GM18951 (cell line): Measurements from ENCODE around the gene APAF1.
A peak's percentile ranks its signal among the peaks of the same experiment; 100 is the strongest.
"Not testable (repeated sequence)": the region's sequence is repeated elsewhere in the genome, so short reads cannot be mapped to it uniquely, and the experiment has no call there.

Experiments used
- POLR2A ChIP-seq: IDR thresholded peaks from 4 replicates; pipeline ENCODE4 v1.6.1; 2011; ENCODE audit warnings: mild to moderate bottlenecking; ENCODE audit not compliant: insufficient read length, insufficient read depth; ENCODE audit errors: extremely low read depth
- in situ Hi-C: fragments of 300-500 bp; cut with MboI; formaldehyde crosslinking; loops from one replicate; pipeline ENCODE4 v1.12.0; 2022; ENCODE audit warnings: low sequenced_read_pairs, mixed read lengths, inconsistent platforms; ENCODE audit not compliant: unreplicated experiment

The APAF1 gene

DNA sequence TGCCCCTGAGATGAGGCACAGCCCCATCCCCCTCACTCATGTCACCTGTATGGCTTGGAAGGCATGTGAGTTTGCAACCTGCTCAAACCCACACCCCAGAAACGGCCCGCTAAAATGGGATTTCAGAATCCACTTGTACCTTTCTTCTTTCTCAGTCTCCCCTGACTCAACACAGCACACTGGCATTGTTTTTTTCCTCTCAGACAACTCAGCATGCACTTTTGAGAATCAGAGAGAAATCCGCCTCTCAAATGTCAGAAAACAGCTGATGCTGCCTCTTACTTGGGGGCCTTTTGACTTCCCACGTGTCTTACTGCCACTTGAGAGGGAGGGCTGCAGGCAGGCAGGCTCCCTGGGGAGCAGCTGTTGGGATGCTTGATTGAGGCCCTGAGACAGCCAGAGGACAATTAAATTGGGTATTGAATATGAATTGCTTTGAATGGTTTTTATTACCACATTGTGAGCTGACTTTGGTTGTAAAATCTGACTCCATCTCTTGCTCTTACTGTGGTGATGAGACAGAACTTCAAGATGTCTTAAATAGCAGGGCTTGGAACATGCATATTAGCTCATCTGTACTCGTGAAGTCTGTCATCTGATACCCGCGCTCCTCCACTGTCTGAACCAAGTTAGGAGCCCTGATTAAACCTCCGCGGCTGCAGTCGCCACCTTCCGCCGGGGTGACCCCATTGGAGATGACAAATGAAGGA, 96.6 kb downstream of the APAF1 start:
- in situ Hi-C loops: no loop called here
- no peak for TF ChIP-seq POLR2A

DNA sequence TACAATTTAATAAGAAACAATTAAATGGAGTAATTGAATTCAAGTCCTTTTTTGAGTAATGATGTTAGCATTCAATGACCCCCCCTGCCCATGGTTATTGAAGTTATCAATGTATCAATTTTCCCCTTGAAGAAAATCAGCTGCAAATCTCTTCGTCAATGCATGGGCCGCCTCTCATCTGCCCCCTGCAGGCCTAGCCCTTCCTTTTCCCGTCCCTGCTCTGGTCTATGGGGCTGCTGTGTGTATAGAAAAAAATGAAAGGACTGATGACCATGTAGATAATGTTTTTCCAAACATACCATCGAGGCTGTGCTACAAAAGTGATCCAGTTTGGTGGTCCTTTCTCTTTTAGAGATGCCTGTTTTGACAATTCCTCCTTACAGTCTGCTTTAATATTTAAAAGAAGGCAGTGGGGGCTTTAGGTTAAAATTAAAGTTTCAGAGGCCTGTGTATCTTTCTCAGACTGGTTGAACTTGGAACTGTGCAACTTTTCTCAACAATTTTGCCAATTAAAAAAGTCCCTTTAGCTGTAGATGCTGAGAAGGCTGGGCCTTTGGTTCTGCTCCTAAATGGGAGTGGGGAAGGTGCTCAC, 98.4 kb downstream of the APAF1 start:
- in situ Hi-C loops: no loop called here
- no peak for TF ChIP-seq POLR2A

DNA sequence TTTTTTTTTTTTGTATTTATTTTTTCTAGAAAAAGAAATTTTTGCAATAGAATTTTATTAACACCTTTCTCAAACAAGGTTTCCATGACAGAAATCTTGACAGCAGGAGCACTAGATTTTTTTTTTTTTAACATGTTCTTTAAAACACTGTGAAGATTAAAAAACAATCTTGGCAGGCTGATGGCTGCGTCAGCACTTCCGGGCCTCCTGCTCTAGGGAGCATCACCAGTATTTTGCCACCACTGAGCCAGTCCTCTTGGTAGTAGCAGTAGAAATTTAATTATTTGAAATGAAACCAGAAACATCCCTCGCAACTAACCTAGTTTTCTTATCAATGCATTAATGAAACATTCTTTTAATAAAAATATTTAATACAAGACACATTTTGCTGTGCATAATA, 99.6 kb downstream of the APAF1 start:
- in situ Hi-C loops: no loop called here
- TF ChIP-seq POLR2A: no peak

DNA sequence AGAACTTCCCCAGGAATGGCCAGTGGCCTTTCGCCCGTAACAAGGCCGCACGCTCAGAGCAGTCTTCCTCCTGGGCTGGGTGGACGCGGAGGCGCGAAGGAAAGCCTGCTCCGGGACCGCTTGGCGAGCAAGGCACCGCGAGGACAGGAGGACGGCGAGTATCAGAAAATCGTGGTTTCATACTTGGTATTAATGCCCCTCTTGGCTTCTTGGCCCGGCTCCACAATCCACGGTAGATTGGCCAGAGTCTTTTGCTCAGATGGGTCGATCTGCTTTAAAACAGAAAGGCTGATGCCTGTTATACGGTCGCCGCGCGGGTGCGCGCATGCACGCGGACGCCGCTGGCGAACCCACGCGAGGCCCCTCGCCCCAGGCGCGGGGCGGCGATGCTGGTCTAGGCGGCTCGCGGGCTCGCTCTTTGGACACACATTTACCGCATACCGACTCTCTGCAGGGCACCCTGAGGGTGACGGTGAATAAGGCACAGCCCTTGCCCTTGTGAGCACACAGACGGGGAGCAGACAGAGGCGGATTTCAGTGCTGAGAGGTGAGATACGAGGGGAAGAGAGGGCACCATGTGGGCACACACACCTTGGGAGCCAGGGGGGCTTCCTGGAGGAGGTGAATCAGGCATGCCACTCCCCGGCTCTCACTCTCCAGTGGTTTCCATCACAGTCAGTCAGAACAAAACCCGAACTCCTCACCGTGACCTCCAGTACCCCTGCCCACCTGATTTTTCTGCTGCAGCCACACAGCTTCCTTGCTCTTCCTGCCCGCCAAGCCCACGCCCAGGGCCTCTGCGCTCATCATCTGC, 100.7 kb downstream of the APAF1 start:
- in situ Hi-C loops: no loop called here
- no peak for TF ChIP-seq POLR2A

DNA sequence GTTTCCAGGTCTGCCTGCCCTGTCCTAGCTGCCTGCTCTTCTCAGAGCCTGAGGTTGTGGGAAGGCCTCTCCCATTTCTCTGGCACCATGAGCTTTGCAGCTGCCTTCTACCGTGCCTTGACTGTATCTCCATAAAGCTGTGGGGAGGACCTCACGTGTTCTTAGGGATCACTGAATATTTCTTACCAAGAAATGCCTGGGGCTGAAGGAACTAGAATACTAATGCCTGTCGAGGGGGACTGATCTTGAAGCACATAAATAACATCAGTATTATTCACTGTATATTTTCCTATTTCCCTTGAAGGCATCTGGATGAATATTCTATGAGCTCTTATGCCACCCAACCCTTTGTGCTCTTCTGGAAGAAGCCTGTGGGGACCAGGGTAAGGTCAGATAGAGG, 103.4 kb downstream of the APAF1 start:
- in situ Hi-C loops: no loop called here
- no peak for TF ChIP-seq POLR2A

DNA sequence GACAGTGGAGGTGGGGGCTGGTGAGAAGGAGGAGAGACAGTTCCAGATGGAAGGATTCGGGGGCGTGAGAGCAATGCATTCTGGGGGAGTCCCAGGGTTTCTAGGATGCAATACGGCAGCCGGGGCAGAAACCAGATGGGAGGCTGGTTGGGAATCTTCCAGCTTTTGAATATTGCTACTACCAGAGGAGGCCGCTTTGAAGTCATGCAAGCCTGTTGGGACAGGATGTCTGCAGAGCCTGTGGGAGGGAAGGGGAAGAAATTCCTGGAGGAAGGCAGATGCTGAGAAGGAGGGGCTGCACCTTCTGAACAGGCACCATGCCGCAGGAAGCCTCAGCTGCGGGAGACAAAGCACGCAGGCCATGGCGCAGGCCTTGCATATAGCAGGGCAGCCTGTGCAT, 105.4 kb downstream of the APAF1 start:
- in situ Hi-C loops: no loop called here
- TF ChIP-seq POLR2A: no peak

DNA sequence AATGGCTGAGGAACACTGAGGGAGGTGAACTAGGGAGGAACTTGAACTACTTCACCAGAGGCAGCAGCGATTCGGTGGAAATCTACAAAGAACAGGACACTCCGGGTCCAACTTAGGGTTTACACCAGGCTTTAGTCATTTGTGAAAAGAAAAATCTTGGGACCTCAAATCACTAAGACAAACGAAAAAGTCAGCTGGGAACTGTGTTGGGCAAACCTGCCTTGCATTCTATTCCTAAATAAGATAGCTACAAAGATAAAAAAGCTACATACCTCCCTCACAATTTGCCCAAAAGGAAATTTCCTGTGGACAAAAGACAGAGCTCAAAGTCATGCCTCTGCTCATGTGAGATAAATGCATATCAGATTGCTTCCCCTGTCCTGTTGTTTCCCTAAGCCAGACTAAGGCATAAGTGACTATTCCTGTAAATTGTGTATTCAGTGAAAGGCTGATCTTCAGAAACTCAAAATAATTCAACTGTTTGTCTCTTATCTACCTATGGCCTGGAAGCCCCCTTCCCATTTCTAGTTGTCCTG, 106.6 kb downstream of the APAF1 start:
- in situ Hi-C loops: no loop called here
- TF ChIP-seq POLR2A: no peak

DNA sequence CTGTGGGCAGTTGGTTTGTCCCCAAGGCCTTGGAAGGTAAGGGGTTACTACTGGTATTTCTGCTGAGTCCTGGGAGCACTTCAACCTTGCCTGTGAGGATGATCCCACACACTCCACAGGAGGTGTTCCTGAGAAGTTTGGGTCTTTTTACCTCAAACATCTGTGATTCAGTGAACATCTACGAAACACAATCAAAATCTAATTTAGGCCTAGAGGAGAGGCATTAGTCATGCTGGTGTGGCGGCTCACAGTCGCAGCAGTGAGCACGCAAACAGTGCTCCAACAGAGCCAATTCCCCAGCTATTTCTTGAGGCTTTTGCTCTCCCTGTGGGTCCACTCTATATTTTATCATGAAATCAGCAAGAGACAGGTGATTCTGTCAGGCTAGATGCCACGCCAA, 107.6 kb downstream of the APAF1 start:
- TF ChIP-seq POLR2A: no peak
- in situ Hi-C loops: no loop called here

DNA sequence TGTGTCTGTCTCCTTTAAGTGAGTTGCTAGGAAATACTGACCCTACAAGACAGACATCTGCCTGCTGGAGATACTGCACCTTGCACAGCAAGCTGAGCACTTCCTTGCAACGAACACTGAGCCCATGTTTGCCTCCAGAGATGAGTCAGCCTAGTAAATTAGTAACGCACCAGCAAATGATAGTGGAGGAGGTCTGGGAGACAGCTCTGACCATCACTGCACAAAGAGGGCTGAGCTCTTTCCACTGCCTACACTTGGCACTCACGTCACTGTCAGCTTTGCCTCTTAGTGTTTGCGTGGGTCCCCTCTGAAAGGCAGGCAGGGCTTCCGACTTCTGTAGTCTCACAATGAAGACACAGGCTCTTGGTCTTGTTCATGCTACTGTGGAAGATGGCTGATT, 109.0 kb downstream of the APAF1 start:
- TF ChIP-seq POLR2A: peak; percentile 43
- in situ Hi-C loops: no loop called here

DNA sequence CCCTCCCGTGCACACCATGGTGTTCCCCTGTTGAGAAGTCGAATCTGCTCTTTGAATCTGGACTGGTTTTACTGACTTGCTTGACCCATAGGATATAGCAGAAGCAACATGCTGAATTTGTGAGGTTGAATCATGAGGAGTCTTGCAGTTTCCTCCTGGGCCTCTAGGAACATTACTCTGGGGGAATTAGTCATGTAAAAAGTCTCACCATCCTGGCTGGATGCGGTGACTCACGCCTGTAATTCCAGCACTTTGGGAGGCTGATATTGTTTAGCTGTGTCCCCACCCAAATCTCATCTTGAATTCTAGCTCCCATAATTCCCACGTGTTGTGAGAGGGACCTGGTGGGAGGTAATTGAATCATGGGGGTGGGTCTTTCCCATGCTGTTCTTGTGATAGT, 110.8 kb downstream of the APAF1 start:
- in situ Hi-C loops: not testable (repeated sequence)

DNA sequence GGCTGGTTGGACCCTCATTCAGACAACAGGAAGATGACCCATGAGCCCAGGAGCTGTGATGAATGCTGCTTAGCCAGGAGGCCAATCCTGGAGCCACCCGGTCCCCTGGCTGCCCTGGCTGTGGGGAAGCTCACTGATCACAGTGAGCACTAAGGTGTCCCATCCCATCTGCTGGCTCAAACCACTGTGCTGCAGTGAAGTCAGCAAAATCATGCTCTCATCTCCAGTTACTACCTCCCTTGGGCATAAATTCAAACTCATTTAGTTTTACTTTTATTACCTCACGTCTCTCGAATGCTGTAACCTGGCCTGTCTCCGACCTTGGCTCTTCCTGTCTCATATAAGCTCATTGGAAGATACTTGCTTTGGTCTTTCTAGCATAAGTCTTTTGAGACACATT, 112.4 kb downstream of the APAF1 start:
- in situ Hi-C loops: no loop called here
- no peak for TF ChIP-seq POLR2A

DNA sequence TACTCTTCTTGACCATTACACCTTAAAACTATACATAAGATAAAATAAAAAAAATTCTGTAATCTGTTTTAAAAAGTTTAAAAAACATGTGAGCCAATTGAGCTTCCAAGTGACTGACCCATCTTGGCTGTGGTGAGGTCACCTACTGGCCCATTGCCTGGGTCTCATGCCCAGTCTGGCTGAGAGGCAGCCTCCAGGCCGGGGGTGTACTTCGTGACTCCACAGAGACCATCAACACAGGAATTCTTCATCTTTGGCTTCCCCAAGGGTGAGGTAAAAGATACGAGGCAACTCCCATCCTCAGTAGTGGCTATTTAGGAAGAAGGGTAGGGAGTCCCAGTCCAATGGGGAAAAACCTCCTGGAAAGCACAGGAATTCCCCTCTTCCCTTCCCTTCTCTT, 113.2 kb downstream of the APAF1 start:
- TF ChIP-seq POLR2A: no peak
- in situ Hi-C loops: no loop called here

DNA sequence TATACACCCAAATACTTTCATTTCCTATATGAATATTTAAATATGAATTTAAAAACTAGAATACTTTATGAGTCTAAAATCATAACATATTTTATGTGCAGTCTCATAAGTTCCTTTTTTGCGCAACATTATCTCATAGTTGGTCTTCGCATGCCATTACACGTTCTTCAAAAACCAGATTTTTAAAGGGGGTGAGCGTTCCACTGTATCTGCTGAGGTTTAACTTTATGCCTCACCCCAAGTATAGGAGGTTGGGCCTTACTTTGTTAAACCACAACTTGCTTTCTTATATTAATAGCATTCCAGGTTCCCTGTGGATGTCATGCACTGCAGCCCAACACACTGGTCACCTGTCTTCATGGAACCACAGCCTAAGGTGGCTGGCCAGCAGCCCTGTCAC, 118.6 kb downstream of the APAF1 start:
- in situ Hi-C loops: no loop called here
- no peak for TF ChIP-seq POLR2A

DNA sequence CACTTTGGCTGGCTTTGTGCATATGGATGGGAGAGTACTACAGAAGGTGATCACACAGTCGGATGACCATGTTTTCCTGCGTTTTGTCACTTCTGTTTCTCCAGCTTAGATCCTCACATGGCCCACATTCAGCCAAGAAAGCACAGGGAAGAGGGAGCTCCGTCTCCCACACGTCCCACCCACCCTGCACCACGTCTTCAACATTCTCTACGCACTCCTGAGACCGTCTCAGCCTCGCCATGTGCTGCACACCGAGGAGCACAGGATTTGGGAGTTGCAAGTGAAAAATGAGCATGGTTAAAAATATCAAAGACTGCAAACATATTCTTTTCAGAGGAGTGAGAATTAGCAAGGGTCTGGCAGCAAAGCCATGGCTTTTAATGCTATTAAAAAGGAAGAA, 122.2 kb downstream of the APAF1 start:
- in situ Hi-C loops: no loop called here
- TF ChIP-seq POLR2A: no peak

DNA sequence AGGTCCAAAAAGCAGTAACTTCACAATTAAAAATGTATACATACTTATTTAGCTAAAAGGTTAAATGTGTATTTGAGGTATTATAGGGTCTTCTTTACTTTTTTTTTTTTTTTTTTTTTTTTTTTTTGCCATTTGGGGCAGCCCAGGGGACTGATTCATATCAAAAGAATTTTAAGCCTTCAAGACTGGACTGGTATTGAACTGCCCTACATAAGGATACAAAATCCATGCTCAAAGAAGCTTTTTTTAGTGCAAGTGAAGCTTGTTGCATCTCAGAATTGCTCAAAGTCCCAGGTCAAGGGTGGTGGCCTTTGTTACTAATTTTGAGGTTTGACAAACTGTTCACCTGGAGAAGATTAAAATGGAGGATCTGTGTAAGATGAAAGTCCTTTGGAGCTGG, 124.0 kb downstream of the APAF1 start:
- no peak for TF ChIP-seq POLR2A
- in situ Hi-C loops: no loop called here
